ENCODE results near the gene TWIST2.

The TWIST2 gene

GRCh38 chr2:238838786-238839327 lies 9.0 kb upstream of the TWIST2 start:
- no peak for DNase-seq

GRCh38 chr2:238839428-238839827 lies 8.5 kb upstream of the TWIST2 start:
- no peak for DNase-seq

GRCh38 chr2:238841542-238842164 lies 6.2 kb upstream of the TWIST2 start:
- no peak for DNase-seq

- DNase-seq, result no peak
These were observed 4.4 kb upstream of the TWIST2 start for GRCh38 chr2:238843476-238843875.

- no peak for DNase-seq
These were observed 2.1 kb upstream of the TWIST2 start for GRCh38 chr2:238845583-238846377.

GRCh38 chr2:238846378-238846627 lies 1.6 kb upstream of the TWIST2 start:
- DNase-seq, result no peak

- DNase-seq, result no peak
These were observed 1.1 kb upstream of the TWIST2 start for GRCh38 chr2:238846628-238847418.

- no peak for DNase-seq
These were observed 475 bp upstream of the TWIST2 start for GRCh38 chr2:238847419-238847801.

- DNase-seq, result no peak
These were observed 748 bp downstream of the TWIST2 start for GRCh38 chr2:238848691-238848975.

GRCh38 chr2:238848976-238849853 lies 1.3 kb downstream of the TWIST2 start:
- DNase-seq, result no peak

- no peak for DNase-seq
These were observed 2.2 kb downstream of the TWIST2 start for GRCh38 chr2:238850091-238850490.

- DNase-seq, result no peak
These were observed 3.1 kb downstream of the TWIST2 start for GRCh38 chr2:238851026-238851425.

GRCh38 chr2:238851761-238852160 lies 3.9 kb downstream of the TWIST2 start:
- no peak for DNase-seq

GRCh38 chr2:238852206-238852869 lies 4.5 kb downstream of the TWIST2 start:
- DNase-seq, result no peak

GRCh38 chr2:238853218-238853617 lies 5.3 kb downstream of the TWIST2 start:
- DNase-seq, result no peak

GRCh38 chr2:238853721-238854120 lies 5.8 kb downstream of the TWIST2 start:
- DNase-seq, result no peak

- no peak for DNase-seq
These were observed 6.4 kb downstream of the TWIST2 start for GRCh38 chr2:238854246-238854645.

GRCh38 chr2:238854699-238855229 lies 6.9 kb downstream of the TWIST2 start:
- DNase-seq, result no peak

- DNase-seq, result no peak
These were observed 7.4 kb downstream of the TWIST2 start for GRCh38 chr2:238855299-238855698.

GRCh38 chr2:238855891-238856580 lies 8.2 kb downstream of the TWIST2 start:
- no peak for DNase-seq

- no peak for DNase-seq
These were observed 9.1 kb downstream of the TWIST2 start for GRCh38 chr2:238856713-238857567.

All from CD4-positive, alpha-beta T cell treated with Interleukin-15 for 1 hour (primary cell).